ENCODE data around the gene AVL9. TPM values are rescaled to one million over a fixed set of nuclear protein-coding genes. Genes with fewer than 3 reads are reported as not detected.
A peak's percentile ranks its signal among the peaks of the same experiment; 100 is the strongest.

The AVL9 gene
- polyA plus RNA-seq, 6 donors from 2014 or later, result 10.7 to 19.8 (median 15.8) TPM

- H3K4me3 Mint-ChIP-seq, result no peak overlapping the region
- no peak for ATAC-seq (ENCODE audit: low read depth in 2 of 2)
Measured at GRCh38 chr7:32561613-32562012, 66.3 kb downstream of the AVL9 start.

GRCh38 chr7:32564542-32564941, 69.3 kb downstream of the AVL9 start:
- Mint-ChIP-seq H3K4me3 (no peak overlapping the region), H3K27me3 (no peaks in the 10 kb centered on the region), H3K9me3 (no peaks in the 10 kb centered on the region), H3K36me3 (peaks cover 8 to 10% of the 10 kb centered on the region in 2 donors), H3K27ac (peak overlapping the region in 5 of 6 donors; percentile 9 to 76 (median 34)), H3K4me1 (peaks cover 6 to 12% (median 8%) of the 10 kb centered on the region in 3 donors)
- DNase-seq (no peak), ATAC-seq (ENCODE audit: low read depth in 2 of 2) (no peak)

More at GRCh38 chr7:32561613-32562012, 66.3 kb downstream of the AVL9 start:
- H3K4me1 Mint-ChIP-seq, result peaks cover 6 to 8% (median 8%) of the 10 kb centered on the region in 3 donors
- no peaks in the 10 kb centered on the region for H3K9me3 Mint-ChIP-seq
- H3K27ac Mint-ChIP-seq, result peak overlapping the region in 2 of 6 donors; percentile 25 to 64
- H3K36me3 Mint-ChIP-seq, result peaks cover 10 to 16% of the 10 kb centered on the region in 2 donors
- no peaks in the 10 kb centered on the region for H3K27me3 Mint-ChIP-seq
- DNase-seq, result no peak

DNA sequence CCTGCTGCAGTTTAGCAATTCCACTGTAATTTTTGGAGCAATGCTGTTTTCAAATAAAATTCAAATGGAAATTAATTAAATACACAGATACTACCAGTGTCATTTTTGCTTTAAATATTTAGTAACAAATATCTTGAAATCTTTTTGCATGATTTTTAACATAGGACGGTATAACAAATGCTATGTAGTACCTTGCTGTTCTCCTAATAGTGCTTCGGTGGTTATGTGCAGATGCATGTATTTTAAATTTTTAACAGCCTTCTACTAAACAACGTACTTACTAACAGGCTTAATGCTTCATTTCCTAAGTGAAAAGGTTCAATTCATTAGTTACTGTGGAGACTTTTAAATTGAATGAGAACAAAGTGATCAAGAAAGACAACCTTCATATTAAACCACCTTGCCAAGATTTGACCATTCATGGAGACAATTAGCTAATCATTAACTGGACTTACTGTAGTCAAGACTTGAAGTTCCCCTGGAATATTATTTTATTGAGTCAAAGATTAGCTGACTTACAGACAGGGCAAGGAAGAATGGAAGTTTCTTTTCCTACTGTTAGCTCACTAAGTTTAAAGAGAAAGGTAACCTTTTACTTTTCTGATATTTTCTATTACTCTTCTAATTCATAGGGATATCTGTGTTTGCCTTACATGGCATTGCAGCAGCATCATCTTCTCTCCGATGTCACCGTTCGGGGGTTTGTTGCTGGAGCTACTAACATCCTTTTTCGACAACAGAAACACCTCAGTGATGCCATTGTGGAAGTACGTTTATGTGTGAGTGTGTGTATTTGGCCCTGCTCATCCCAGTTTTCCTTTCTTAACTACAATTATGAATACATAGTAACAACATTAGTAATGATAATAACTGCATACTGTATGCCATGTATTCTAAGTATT, 74.3 kb downstream of the AVL9 start:
- Mint-ChIP-seq H3K27me3 (no peaks in the 10 kb centered on the region), H3K4me3 (no peak overlapping the region), H3K36me3 (peaks cover 0 to 10% of the 10 kb centered on the region in 2 donors), H3K9me3 (no peaks in the 10 kb centered on the region), H3K27ac (peak overlapping the region in 2 of 6 donors; percentile 33 to 38), H3K4me1 (peaks cover 0 to 11% (median 6%) of the 10 kb centered on the region in 3 donors)
- no peak for DNase-seq
- ATAC-seq (ENCODE audit: low read depth in 2 of 2), result no peak

DNA sequence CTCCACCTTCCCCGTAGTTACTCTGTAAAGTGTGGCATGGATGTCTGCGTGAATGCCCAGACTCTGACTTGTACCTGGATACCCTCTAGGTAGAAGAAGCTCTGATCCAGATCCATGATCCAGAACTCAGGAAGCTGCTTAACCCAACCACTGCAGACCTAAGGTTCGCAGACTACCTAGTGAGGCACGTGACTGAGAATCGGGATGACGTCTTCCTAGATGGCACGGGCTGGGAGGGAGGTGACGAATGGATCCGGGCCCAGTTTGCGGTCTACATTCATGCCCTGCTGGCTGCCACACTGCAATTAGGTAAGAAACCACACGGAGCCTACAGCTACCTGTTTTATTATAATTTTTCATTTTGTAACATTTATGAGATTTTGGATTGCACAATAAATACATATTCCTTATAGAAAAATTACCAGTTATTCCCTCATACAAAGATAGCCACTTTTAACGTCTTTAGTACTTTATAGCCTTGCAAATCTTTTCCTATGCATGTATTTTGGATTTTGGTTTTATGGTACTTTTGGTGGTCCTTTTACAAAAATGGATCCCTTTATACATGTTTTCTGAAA, 77.9 kb downstream of the AVL9 start:
- Mint-ChIP-seq H3K4me3 (no peak overlapping the region), H3K4me1 (peaks cover 0 to 13% (median 0%) of the 10 kb centered on the region in 3 donors), H3K27ac (peak overlapping the region in 2 of 6 donors; percentile 15 to 23), H3K27me3 (no peaks in the 10 kb centered on the region), H3K9me3 (no peaks in the 10 kb centered on the region), H3K36me3 (peaks cover 8 to 14% of the 10 kb centered on the region in 2 donors)
- no peak for DNase-seq
- no peak for ATAC-seq (ENCODE audit: low read depth in 2 of 2)

GRCh38 chr7:32574626-32575025, 79.3 kb downstream of the AVL9 start:
- Mint-ChIP-seq H3K9me3 (no peaks in the 10 kb centered on the region), H3K36me3 (peaks cover 8 to 14% of the 10 kb centered on the region in 2 donors), H3K27ac (peak overlapping the region in 5 of 6 donors; percentile 4 to 90 (median 79)), H3K4me1 (peaks cover 0 to 13% (median 0%) of the 10 kb centered on the region in 3 donors), H3K4me3 (no peak overlapping the region), H3K27me3 (no peaks in the 10 kb centered on the region)
- ATAC-seq (ENCODE audit: low read depth in 2 of 2) (no peak), DNase-seq (no peak)

GRCh38 chr7:32577421-32577820, 82.1 kb downstream of the AVL9 start:
- H3K27ac Mint-ChIP-seq, result peak overlapping the region in 3 of 6 donors; percentile 26 to 90 (median 43)
- no peaks in the 10 kb centered on the region for H3K9me3 Mint-ChIP-seq
- H3K4me1 Mint-ChIP-seq, result peaks cover 0 to 13% (median 0%) of the 10 kb centered on the region in 3 donors
- no peak overlapping the region for H3K4me3 Mint-ChIP-seq
- H3K36me3 Mint-ChIP-seq, result peaks cover 14 to 25% of the 10 kb centered on the region in 2 donors
- no peak for DNase-seq
- no peaks in the 10 kb centered on the region for H3K27me3 Mint-ChIP-seq
- no peak for ATAC-seq (ENCODE audit: low read depth in 2 of 2)

DNA sequence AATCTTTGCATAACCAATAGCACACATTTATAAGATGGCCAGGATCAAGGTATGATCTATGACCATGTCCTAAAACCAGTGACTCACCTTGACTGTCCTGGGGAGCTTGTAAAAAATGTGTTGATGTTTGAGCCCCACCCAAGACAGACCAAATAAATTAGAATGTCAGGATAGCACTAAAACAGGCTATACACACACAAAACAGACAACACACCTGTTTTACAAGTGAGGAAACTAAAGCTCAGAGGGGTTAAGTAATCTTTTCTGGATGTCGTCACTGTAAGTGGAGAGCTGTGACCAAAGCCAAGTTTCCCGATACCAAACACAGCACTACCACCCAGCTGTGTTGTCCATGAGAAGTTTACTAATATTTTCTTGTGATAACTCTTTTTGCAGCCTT, 84.5 kb downstream of the AVL9 start:
- no peaks in the 10 kb centered on the region for H3K27me3 Mint-ChIP-seq
- no peak overlapping the region for H3K4me3 Mint-ChIP-seq
- ATAC-seq (ENCODE audit: low read depth in 2 of 2) (no peak), DNase-seq (no peak)
- H3K4me1 Mint-ChIP-seq, result peaks cover 0 to 5% (median 0%) of the 10 kb centered on the region in 3 donors
- H3K27ac Mint-ChIP-seq, result peak overlapping the region in 1 of 6 donors; percentile 76
- no peaks in the 10 kb centered on the region for H3K9me3 Mint-ChIP-seq
- H3K36me3 Mint-ChIP-seq, result peaks cover 14 to 17% of the 10 kb centered on the region in 2 donors

- no peak for DNase-seq
- no peak for ATAC-seq (ENCODE audit: low read depth in 2 of 2)
- H3K27ac Mint-ChIP-seq, result no peak overlapping the region
- H3K9me3 Mint-ChIP-seq, result no peaks in the 10 kb centered on the region
- H3K27me3 Mint-ChIP-seq, result no peaks in the 10 kb centered on the region
- H3K4me3 Mint-ChIP-seq, result no peak overlapping the region
- no peaks in the 10 kb centered on the region for H3K4me1 Mint-ChIP-seq
- H3K36me3 Mint-ChIP-seq, result peaks cover 14 to 24% of the 10 kb centered on the region in 2 donors
Measured at GRCh38 chr7:32580646-32581045, 85.4 kb downstream of the AVL9 start.

DNA sequence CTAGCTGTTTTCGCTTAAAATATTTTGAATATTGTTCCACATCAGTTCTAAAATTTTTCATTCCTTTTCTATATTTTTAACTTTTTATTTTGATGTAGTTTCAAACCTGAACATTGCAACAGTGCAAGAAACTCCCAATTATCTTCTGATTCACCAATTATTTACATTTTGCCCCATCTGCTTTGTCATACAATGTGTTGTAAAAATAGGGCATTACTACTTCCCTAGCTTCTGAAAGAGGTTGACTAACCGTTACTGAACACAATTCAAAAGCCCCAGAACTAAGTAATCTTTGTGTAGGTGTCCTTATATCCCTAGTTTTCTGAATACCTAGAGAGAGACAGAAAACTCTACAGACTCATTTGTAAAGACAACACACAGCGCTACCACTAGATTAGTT, 86.7 kb downstream of the AVL9 start:
- H3K27ac Mint-ChIP-seq, result no peak overlapping the region
- ATAC-seq (ENCODE audit: low read depth in 2 of 2), result no peak
- H3K4me1 Mint-ChIP-seq, result peaks cover 0 to 4% (median 4%) of the 10 kb centered on the region in 3 donors
- no peaks in the 10 kb centered on the region for H3K27me3 Mint-ChIP-seq
- no peaks in the 10 kb centered on the region for H3K9me3 Mint-ChIP-seq
- DNase-seq, result no peak
- H3K36me3 Mint-ChIP-seq, result peaks cover 20 to 28% of the 10 kb centered on the region in 2 donors
- no peak overlapping the region for H3K4me3 Mint-ChIP-seq

DNA sequence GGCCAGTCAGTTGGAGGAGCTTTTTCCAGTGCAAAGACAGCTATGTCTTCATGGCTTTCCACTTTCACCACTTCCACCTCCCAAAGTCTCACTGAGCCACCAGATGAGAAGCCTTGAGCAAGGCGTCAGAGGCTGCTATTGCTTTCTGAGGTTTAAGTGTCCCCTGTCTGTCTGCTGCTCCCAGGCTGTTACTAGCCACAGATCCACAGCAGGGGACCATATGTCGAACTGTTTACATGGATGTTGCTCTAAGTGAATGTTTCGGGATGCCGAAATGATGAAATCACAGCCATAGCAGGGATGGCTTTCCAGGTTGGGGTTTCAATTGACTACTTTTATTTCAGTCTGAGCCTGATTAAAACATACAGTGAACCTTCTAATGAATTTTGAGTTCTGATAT, 88.5 kb downstream of the AVL9 start:
- no peak for ATAC-seq (ENCODE audit: low read depth in 2 of 2)

GRCh38 chr7:32586291-32587221, 91.3 kb downstream of the AVL9 start:
- ATAC-seq (ENCODE audit: low read depth in 2 of 2) (no peak), DNase-seq (no peak)
- Mint-ChIP-seq H3K9me3 (no peaks in the 10 kb centered on the region), H3K4me1 (peaks cover 2 to 6% (median 4%) of the 10 kb centered on the region in 3 donors), H3K27me3 (no peaks in the 10 kb centered on the region), H3K27ac (peak overlapping the region in 4 of 6 donors; percentile 33 to 65 (median 61)), H3K36me3 (peaks cover 12 to 21% of the 10 kb centered on the region in 2 donors), H3K4me3 (no peak overlapping the region)

More for the DNA sequence above, 88.5 kb downstream of the AVL9 start:
- Mint-ChIP-seq H3K9me3 (no peaks in the 10 kb centered on the region), H3K27me3 (no peaks in the 10 kb centered on the region), H3K36me3 (peaks cover 12 to 23% of the 10 kb centered on the region in 2 donors), H3K27ac (no peak overlapping the region), H3K4me1 (peaks cover 0 to 6% (median 4%) of the 10 kb centered on the region in 3 donors), H3K4me3 (no peak overlapping the region)
- DNase-seq, result no peak

DNA sequence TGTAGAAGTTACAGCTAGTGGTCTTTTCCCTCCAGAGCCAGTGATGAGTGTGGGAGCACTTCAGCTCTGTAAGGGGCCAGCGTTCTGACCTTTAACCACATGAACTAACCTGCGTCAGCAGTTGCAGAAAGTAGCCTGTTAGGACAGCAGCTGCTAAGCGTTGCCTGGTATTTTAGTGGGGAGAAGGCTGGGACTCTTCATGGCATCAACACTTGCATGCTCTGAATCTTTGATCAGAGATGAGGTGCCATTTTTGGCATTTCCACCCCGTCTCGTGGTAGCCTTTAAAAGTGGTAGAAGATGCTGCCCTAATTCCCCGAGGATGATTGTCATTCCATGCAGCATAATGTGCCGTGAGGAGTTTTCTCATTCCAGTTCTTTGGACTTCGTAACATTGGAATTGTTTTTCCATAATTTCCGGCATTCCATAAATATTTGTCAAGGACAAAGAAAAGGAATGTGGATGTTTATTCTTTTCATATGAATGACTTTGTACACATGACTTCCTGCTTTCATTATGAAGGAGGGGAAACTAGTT, 92.2 kb downstream of the AVL9 start:
- H3K36me3 Mint-ChIP-seq, result peaks cover 6 to 18% of the 10 kb centered on the region in 2 donors
- no peak overlapping the region for H3K4me3 Mint-ChIP-seq
- no peaks in the 10 kb centered on the region for H3K9me3 Mint-ChIP-seq
- H3K4me1 Mint-ChIP-seq, result peaks cover 2 to 6% (median 4%) of the 10 kb centered on the region in 3 donors
- no peaks in the 10 kb centered on the region for H3K27me3 Mint-ChIP-seq
- no peak for ATAC-seq (ENCODE audit: low read depth in 2 of 2)
- DNase-seq, result no peak
- H3K27ac Mint-ChIP-seq, result peak overlapping the region in 3 of 6 donors; percentile 1 to 39 (median 28)
